GM12878 (cell line): ENCODE results near the gene NCKAP5L.

ENCODE experiments used
- BACH1 ChIP-seq: fragments of 450-650 bp; IDR thresholded peaks from 2 replicates; pipeline ENCODE4 v1.6.1; 2017; ENCODE audit warnings: mild to moderate bottlenecking, borderline replicate concordance
- EZH2 ChIP-seq: IDR thresholded peaks from 2 replicates; pipeline ENCODE4 v1.6.1; 2012; ENCODE audit warnings: low read depth, mild to moderate bottlenecking, control low read depth, inconsistent platforms, low read length, borderline replicate concordance; ENCODE audit not compliant: control insufficient read depth
- GABPA ChIP-seq: IDR thresholded peaks from 2 replicates; pipeline ENCODE4 v1.6.1; 2014; ENCODE audit warnings: antibody characterized with exemption, low read depth, mild to moderate bottlenecking, inconsistent platforms
- NR2F1 ChIP-seq: fragments of 450-650 bp; conservative IDR thresholded peaks from 2 replicates; pipeline ENCODE4 v1.6.1; 2017; ENCODE audit warnings: mild to moderate bottlenecking
- POLR2A ChIP-seq: IDR thresholded peaks from 2 replicates; pipeline ENCODE4 v1.6.1; 2011; ENCODE audit warnings: low read depth, mild to moderate bottlenecking, low read length
- RAD21 ChIP-seq: IDR thresholded peaks from 2 replicates; pipeline ENCODE4 v1.6.1; 2011; ENCODE audit warnings: mild to moderate bottlenecking, low read depth, low read length, moderate library complexity; ENCODE audit not compliant: insufficient read depth
- SUPT20H ChIP-seq: IDR thresholded peaks from 2 replicates; pipeline ENCODE4 v1.6.1; 2011; ENCODE audit warnings: low read depth, mild to moderate bottlenecking, low read length, moderate library complexity, borderline replicate concordance; ENCODE audit not compliant: control insufficient read depth
- ZNF274 ChIP-seq: IDR thresholded peaks from one replicate; pipeline ENCODE4 v1.8.0; 2011; ENCODE audit not compliant: insufficient read length, insufficient read depth
- ZSCAN29 ChIP-seq: fragments of 450-650 bp; IDR thresholded peaks from 2 replicates; pipeline ENCODE4 v1.6.1; 2017; ENCODE audit warnings: mild to moderate bottlenecking, moderate library complexity
- TF ChIP-seq, protein P1 (sequence below): fragments of 450-650 bp; IDR thresholded peaks from 2 replicates; pipeline ENCODE4 v1.6.1; 2016; ENCODE audit warnings: mild to moderate bottlenecking
- TF ChIP-seq, protein P2 (sequence below), 3 experiments: IDR thresholded peaks in 2 of 3; conservative IDR thresholded peaks in 1 of 3; 2 replicates each; pipeline ENCODE4 v1.5.1; 2011; ENCODE audit warnings: low read depth in 3 of 3, low read length in 3 of 3, mild to moderate bottlenecking in 3 of 3, control low read depth in 2 of 3, moderate library complexity in 2 of 3, inconsistent platforms in 1 of 3, mixed read lengths in 1 of 3; ENCODE audit not compliant: control insufficient read depth in 2 of 3, insufficient read depth in 1 of 3; ENCODE audit errors: extremely low read depth in 1 of 3
- TF ChIP-seq, protein P3 (sequence below): fragments of 450-650 bp; IDR thresholded peaks from 2 replicates; pipeline ENCODE4 v1.6.1; 2016; ENCODE audit warnings: mild to moderate bottlenecking, moderate library complexity, borderline replicate concordance
- TF ChIP-seq, protein P4 (sequence below): fragments of 450-650 bp; formaldehyde crosslinking; IDR thresholded peaks from 2 replicates; pipeline ENCODE4 v1.5.0; 2022; ENCODE audit warnings: mild to moderate bottlenecking, missing genetic modification characterization

DNA sequence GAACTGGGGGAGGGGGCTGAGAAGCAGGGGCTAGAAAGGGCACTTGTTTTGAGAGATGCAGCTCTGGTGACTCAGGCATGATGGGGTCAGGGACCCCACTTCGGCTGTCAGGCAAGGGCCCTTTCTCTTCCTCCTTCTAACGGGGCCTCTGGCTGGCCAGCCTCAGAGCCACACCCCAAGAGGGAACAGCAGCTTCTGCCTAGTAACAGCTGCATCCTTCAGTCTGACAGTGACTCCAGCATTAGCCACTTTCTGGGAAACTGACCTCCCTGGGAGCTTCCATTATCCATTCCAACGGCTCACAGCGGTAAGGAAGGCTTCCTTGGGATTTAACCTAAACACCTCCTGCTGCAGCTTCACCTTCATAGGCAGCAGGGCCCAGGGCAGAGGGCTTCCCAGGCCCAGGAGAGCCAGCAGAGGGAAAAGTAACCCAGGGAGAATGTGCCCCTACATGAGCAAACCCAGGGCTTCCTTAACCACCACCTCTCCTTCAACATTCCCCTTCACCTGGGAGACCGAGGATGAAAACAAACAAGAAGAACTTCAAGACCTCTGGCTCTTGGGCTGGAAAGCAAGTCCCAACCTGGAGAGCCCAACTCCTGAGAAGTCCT lies 2.7 kb downstream of the NCKAP5L start:
- TF ChIP-seq ZNF274: no peak
- TF ChIP-seq, protein P1, sequence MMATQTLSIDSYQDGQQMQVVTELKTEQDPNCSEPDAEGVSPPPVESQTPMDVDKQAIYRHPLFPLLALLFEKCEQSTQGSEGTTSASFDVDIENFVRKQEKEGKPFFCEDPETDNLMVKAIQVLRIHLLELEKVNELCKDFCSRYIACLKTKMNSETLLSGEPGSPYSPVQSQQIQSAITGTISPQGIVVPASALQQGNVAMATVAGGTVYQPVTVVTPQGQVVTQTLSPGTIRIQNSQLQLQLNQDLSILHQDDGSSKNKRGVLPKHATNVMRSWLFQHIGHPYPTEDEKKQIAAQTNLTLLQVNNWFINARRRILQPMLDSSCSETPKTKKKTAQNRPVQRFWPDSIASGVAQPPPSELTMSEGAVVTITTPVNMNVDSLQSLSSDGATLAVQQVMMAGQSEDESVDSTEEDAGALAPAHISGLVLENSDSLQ: no peak
- TF ChIP-seq, protein P2, sequence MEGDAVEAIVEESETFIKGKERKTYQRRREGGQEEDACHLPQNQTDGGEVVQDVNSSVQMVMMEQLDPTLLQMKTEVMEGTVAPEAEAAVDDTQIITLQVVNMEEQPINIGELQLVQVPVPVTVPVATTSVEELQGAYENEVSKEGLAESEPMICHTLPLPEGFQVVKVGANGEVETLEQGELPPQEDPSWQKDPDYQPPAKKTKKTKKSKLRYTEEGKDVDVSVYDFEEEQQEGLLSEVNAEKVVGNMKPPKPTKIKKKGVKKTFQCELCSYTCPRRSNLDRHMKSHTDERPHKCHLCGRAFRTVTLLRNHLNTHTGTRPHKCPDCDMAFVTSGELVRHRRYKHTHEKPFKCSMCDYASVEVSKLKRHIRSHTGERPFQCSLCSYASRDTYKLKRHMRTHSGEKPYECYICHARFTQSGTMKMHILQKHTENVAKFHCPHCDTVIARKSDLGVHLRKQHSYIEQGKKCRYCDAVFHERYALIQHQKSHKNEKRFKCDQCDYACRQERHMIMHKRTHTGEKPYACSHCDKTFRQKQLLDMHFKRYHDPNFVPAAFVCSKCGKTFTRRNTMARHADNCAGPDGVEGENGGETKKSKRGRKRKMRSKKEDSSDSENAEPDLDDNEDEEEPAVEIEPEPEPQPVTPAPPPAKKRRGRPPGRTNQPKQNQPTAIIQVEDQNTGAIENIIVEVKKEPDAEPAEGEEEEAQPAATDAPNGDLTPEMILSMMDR (IDR thresholded peaks at IDR 0.05 in 2 of 3, conservative IDR thresholded peaks at IDR 0.05 in 1 of 3; ENCODE audit: control insufficient read depth in 2 of 3, extremely low read depth in 1 of 3, insufficient read depth in 1 of 3, low read depth in 3 of 3, low read length in 3 of 3): no peak
- TF ChIP-seq, protein P3, sequence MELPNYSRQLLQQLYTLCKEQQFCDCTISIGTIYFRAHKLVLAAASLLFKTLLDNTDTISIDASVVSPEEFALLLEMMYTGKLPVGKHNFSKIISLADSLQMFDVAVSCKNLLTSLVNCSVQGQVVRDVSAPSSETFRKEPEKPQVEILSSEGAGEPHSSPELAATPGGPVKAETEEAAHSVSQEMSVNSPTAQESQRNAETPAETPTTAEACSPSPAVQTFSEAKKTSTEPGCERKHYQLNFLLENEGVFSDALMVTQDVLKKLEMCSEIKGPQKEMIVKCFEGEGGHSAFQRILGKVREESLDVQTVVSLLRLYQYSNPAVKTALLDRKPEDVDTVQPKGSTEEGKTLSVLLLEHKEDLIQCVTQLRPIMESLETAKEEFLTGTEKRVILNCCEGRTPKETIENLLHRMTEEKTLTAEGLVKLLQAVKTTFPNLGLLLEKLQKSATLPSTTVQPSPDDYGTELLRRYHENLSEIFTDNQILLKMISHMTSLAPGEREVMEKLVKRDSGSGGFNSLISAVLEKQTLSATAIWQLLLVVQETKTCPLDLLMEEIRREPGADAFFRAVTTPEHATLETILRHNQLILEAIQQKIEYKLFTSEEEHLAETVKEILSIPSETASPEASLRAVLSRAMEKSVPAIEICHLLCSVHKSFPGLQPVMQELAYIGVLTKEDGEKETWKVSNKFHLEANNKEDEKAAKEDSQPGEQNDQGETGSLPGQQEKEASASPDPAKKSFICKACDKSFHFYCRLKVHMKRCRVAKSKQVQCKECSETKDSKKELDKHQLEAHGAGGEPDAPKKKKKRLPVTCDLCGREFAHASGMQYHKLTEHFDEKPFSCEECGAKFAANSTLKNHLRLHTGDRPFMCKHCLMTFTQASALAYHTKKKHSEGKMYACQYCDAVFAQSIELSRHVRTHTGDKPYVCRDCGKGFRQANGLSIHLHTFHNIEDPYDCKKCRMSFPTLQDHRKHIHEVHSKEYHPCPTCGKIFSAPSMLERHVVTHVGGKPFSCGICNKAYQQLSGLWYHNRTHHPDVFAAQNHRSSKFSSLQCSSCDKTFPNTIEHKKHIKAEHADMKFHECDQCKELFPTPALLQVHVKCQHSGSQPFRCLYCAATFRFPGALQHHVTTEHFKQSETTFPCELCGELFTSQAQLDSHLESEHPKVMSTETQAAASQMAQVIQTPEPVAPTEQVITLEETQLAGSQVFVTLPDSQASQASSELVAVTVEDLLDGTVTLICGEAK: no peak
- no peak for TF ChIP-seq POLR2A
- TF ChIP-seq, protein P4, sequence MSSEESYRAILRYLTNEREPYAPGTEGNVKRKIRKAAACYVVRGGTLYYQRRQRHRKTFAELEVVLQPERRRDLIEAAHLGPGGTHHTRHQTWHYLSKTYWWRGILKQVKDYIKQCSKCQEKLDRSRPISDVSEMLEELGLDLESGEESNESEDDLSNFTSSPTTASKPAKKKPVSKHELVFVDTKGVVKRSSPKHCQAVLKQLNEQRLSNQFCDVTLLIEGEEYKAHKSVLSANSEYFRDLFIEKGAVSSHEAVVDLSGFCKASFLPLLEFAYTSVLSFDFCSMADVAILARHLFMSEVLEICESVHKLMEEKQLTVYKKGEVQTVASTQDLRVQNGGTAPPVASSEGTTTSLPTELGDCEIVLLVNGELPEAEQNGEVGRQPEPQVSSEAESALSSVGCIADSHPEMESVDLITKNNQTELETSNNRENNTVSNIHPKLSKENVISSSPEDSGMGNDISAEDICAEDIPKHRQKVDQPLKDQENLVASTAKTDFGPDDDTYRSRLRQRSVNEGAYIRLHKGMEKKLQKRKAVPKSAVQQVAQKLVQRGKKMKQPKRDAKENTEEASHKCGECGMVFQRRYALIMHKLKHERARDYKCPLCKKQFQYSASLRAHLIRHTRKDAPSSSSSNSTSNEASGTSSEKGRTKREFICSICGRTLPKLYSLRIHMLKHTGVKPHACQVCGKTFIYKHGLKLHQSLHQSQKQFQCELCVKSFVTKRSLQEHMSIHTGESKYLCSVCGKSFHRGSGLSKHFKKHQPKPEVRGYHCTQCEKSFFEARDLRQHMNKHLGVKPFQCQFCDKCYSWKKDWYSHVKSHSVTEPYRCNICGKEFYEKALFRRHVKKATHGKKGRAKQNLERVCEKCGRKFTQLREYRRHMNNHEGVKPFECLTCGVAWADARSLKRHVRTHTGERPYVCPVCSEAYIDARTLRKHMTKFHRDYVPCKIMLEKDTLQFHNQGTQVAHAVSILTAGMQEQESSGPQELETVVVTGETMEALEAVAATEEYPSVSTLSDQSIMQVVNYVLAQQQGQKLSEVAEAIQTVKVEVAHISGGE: no peak
- TF ChIP-seq ZSCAN29: no peak
- TF ChIP-seq BACH1: no peak
- no peak for TF ChIP-seq EZH2
- no peak for TF ChIP-seq GABPA
- TF ChIP-seq NR2F1: no peak
- no peak for TF ChIP-seq SUPT20H
- TF ChIP-seq RAD21: no peak
